Neural cell (in vitro differentiated cells): ENCODE results near the gene XG.

Experiments used
- EZH2 ChIP-seq: fragments of 200-600, 300-800 bp; shearing (Covaris generic), sonication (generic); IDR thresholded peaks from 2 replicates; pipeline ENCODE4 v1.6.1; 2014; ENCODE audit warnings: antibody characterized with exemption, low read length, borderline replicate concordance, mild to moderate bottlenecking; ENCODE audit not compliant: insufficient read depth, poor library complexity, severe bottlenecking
- POLR2AphosphoS5 ChIP-seq: IDR thresholded peaks from 2 replicates; pipeline ENCODE4 v1.6.1; 2012
- RAD21 ChIP-seq: fragments of 450-650 bp; conservative IDR thresholded peaks from 2 replicates; pipeline ENCODE4 v1.6.1; 2014; ENCODE audit warnings: antibody characterized with exemption, mild to moderate bottlenecking, moderate library complexity
- SMC3 ChIP-seq: fragments of 450-650 bp; conservative IDR thresholded peaks from 2 replicates; pipeline ENCODE4 v1.6.1; 2014; ENCODE audit warnings: antibody characterized with exemption, mild to moderate bottlenecking, moderate library complexity; ENCODE audit not compliant: poor library complexity
- TF ChIP-seq, protein P1 (sequence below): fragments of 450-650 bp; IDR thresholded peaks from 2 replicates; pipeline ENCODE4 v1.5.1; 2014; ENCODE audit warnings: antibody characterized with exemption, mild to moderate bottlenecking, moderate library complexity; ENCODE audit not compliant: poor library complexity, severe bottlenecking
- TF ChIP-seq, protein P2 (sequence below): IDR thresholded peaks from 2 replicates; pipeline ENCODE4 v1.6.1; 2012; ENCODE audit warnings: borderline replicate concordance

DNA sequence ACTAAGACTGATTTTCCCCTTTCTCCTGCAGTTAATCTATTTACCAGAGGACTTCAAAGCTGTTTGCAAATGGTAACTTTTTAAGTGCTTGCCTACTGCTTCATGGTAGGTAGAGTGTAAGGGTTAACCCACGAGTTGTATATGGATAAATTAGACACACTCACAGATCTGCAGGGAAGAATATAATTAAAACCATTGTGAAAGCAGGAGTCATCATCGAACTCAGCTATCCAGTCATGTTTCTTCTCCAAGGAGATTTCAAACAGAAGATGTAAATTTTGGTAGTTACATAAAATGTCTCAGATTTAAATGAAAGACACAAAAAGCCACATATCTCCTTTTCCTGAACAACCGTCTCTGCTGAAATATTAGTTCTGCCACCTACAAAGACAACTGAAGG is 549 bp upstream of the XG start:
- TF ChIP-seq, protein P1, sequence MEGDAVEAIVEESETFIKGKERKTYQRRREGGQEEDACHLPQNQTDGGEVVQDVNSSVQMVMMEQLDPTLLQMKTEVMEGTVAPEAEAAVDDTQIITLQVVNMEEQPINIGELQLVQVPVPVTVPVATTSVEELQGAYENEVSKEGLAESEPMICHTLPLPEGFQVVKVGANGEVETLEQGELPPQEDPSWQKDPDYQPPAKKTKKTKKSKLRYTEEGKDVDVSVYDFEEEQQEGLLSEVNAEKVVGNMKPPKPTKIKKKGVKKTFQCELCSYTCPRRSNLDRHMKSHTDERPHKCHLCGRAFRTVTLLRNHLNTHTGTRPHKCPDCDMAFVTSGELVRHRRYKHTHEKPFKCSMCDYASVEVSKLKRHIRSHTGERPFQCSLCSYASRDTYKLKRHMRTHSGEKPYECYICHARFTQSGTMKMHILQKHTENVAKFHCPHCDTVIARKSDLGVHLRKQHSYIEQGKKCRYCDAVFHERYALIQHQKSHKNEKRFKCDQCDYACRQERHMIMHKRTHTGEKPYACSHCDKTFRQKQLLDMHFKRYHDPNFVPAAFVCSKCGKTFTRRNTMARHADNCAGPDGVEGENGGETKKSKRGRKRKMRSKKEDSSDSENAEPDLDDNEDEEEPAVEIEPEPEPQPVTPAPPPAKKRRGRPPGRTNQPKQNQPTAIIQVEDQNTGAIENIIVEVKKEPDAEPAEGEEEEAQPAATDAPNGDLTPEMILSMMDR = no peak
- no peak for TF ChIP-seq EZH2
- TF ChIP-seq SMC3 = no peak
- TF ChIP-seq, protein P2, sequence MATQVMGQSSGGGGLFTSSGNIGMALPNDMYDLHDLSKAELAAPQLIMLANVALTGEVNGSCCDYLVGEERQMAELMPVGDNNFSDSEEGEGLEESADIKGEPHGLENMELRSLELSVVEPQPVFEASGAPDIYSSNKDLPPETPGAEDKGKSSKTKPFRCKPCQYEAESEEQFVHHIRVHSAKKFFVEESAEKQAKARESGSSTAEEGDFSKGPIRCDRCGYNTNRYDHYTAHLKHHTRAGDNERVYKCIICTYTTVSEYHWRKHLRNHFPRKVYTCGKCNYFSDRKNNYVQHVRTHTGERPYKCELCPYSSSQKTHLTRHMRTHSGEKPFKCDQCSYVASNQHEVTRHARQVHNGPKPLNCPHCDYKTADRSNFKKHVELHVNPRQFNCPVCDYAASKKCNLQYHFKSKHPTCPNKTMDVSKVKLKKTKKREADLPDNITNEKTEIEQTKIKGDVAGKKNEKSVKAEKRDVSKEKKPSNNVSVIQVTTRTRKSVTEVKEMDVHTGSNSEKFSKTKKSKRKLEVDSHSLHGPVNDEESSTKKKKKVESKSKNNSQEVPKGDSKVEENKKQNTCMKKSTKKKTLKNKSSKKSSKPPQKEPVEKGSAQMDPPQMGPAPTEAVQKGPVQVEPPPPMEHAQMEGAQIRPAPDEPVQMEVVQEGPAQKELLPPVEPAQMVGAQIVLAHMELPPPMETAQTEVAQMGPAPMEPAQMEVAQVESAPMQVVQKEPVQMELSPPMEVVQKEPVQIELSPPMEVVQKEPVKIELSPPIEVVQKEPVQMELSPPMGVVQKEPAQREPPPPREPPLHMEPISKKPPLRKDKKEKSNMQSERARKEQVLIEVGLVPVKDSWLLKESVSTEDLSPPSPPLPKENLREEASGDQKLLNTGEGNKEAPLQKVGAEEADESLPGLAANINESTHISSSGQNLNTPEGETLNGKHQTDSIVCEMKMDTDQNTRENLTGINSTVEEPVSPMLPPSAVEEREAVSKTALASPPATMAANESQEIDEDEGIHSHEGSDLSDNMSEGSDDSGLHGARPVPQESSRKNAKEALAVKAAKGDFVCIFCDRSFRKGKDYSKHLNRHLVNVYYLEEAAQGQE = no peak
- TF ChIP-seq POLR2AphosphoS5 = no peak
- no peak for TF ChIP-seq RAD21
